Measurements from ENCODE around the gene APMAP. TPM values are rescaled to one million over a fixed set of nuclear protein-coding genes. Genes with fewer than 3 reads are reported as not detected.

APMAP gene
- polyA plus RNA-seq, 3 donors = 52.2 to 341 (median 81.1) TPM

DNA sequence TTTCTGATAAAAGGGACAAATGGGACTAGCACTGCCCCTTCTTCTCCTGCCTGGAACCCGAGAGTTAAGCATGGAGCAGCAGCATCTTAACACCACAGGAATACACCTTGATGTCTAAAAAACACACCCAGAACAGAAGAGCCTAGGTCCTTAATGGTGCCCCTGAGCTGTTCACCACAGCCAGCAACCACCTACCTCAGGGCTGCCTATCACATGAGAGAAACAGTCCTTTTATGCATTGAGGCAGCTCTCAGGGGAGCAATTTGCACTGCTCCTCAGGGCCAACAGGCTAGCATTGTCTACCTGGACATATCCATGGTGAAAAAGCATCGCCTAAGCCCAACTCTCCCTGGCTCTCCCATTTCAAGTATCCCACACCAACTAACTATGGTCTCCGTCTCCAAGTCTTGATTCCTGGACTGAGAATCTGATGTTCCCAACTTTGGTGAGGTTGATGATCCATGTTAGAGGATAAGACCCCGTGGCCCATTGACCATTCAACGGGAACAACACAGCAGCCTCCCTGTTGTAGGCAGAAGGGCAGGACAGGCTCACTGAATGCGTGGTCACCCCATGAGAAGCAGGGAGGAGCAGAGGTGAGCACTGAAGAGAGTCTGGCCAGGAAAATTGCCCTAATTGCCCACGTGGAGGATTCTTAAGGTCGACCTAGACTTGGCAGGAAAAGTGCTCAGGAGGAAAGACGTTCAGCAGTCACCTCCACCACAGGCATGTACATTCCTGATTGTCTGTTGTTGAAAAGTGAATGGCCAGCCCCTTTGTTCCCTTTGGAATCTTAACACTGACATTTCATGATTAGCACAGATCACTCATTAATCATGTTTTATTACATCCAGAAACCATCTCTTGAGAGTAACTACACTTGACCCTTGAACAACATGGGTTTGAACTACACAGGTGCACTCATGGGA is 4.2 kb upstream of the APMAP start:
- WGBS, 3 donors = 57 to 74% (median 74%) methylated on average over 9 of the region's 9 CpGs
- H3K27ac ChIP-seq (ENCODE audit: low read depth, low read length) = no peak overlapping the region

DNA sequence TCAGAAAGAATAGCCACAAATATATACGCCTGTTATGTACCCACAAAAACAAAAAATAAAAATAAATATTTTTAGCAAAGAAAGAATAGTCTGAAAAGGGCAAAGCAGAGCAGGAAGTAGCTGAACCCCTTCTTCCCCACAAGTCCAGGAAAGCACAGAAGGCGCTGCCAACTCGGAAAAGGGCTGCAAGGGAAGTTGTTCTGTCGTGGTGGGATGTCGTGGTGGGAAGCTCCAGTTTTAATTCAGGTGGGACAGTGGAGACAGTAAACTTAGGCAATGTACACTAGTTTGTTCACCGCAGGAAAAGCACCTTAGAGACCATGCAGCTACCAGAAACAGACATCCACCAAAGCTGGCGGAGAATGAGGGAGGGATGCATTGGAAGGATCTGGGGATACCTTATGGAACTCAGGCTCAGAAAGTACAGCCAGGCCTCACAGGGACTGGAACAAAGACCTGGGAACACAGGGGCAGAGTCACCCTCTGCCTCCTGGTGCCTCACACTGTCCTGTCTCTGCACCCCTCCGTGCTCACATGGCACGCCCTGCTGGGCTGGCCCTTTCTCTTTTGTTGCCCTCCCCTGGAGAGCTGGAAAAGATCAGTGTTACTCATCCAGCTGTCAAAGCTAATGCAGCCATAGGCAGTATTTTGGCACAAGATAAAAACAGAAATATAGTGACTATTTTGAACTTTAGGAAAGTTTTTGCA is 3.3 kb upstream of the APMAP start:
- 72 to 89% (median 76%) methylated on average over 9 of the region's 9 CpGs for WGBS, 3 donors
- no peak overlapping the region for H3K27ac ChIP-seq (ENCODE audit: low read depth, low read length)

DNA sequence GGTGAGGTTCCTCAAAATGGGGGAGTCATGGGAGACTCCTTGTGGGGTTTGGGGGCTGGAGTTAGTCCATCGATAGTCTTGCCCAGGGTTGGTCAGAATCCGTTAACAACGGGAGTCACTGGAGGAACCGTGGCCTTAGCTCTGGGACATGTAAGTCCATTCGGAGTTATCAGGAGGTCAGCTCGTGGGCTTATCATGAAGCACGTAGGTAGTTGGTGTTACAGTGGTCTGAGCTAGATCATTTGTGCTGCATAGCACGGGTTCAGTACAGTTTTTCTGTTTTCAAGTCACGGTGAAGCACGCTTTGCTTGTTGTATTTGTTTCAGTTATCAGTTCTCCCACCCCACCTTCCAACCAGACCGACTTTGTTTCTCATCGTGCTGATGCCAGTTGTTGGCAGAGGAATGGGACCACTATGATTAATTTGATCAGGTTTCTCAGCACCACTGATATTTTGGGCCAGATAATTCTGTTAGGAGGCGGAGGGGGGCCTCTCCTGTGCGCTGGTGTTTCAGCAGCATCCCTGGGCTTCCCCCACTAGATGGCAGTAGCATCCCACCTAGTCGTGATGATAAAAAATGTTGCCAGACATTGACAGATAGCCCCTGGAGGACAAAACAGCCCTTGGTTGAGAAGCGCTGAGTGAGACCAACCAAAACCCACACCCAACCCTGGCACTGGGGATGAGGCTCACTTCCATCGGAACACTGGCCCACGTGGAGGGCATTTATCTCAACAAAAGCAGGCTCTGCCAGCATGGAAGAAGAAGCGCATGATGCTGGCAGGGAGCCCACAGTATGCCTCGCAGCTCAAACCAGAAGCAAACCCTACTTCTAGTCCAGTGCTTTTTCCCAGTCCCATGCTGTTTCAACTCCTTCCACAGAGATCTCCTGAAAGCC is 2.2 kb upstream of the APMAP start:
- WGBS, 3 donors = 33 to 41% (median 39%) methylated on average over 20 of the region's 20 CpGs
- no peak overlapping the region for H3K27ac ChIP-seq (ENCODE audit: low read depth, low read length)

DNA sequence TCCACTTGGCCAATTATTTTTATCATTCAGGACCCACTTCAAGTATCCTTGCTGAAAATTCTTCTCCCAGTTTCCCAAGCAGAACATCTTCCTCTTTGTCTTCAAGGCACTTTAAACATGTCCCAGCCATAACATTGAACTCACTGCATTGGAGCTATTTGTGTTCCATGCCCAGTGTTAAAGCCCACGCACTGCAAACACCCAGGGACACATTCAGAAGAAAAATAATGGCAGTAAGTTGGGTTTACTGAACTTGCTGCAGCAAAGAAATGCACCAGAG is 1.6 kb upstream of the APMAP start:
- no peak overlapping the region for H3K27ac ChIP-seq (ENCODE audit: low read depth, low read length)
- 76 to 92% (median 89%) methylated on average over 1 of the region's 1 CpG for WGBS, 3 donors

DNA sequence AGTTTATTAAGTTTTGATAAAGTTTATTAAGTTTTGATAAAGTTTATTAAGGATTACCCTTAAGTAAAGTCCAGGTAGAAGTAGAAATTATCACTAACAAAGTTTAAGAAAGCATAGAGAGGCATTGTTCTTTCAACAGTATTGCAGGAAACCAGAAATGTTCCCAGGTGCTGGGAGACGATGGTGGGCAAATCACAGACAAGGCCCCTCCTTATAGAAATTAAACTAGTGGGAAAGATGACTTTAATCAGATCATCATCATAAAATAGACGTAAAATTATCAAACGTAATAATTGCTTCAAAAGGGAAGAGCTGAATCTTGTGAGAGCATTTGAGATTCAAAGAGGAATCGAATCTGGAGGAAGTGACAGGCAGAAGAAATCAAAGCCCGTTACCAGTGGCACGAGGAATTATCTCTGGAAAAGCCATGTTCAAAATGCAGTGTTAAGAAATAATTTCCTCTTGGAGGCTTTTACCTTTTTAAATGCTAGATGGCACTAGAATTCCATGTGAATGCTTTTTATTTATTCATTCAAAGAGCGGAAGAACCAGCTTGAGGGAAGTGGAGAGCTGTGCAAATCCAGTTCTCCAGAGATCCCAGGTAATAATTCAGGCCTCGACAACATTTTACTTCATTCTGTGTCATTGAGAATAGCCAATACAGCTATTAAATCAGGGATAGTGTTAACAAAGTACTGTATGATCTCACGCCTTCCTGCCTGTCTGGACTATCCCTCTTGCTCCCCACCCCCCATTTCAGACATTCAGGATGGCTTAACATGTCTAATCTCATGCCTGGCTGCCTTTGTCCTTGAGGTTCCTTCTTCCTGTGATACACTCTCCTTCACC is 1.0 kb upstream of the APMAP start:
- WGBS, 3 donors = 23 to 28% (median 27%) methylated on average over 9 of the region's 9 CpGs

DNA sequence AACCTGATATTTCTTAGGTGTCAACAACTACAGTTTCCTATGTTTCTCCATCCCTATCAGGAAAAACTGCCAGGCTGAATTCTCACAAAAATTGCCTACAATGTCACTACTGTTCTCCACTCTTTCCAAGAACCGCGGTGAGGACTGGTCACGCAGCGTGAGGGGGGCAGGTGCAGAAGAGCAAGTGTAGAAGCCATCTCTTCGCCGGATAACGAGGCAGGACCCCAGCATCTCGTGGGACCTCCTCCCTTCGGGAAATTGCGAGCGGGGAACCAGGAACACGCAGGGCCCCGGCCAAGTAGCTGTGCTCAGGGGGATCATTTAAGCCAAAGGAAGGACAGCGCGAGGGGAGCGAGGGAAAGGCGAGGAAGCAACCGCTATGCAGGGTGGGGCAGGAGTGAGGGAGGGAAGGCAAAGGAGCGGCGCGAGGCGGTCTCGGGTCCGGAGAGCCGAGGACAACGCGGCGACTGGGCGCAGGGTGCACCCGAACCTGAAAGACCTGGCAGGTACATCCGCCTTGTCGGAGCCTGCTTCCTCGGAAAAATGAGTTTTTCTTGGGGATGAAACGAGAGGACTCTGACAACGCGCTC is 559 bp downstream of the APMAP start:
- H3K27ac ChIP-seq (ENCODE audit: low read depth, low read length) = peak overlapping the region; percentile 25
- 1% methylated on average over 35 to 36 of the region's 36 CpGs for WGBS, 3 donors

More for the DNA sequence above, 1.0 kb upstream of the APMAP start:
- no peak overlapping the region for H3K27ac ChIP-seq (ENCODE audit: low read depth, low read length)

DNA sequence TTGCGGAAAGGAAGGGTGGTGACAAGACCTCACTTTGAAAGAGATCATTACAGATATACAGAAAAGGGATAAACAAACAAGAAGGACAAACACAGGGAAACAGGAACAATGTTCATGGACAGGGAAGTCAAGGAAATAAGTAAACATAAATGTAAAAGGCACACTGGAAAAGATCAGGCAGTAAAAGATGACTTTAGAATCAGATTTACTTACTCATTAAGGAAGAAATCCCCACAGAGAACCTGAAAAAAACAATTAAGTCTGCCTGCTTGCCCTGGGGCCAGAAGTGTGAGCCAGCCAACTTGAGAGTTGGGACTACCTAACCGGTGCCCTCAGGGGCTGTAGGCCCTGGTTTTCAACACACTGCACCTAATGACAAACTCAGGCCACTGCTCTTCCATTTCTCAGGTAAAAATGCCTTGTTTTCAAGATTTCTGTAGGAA is 1.7 kb downstream of the APMAP start:
- no peak overlapping the region for H3K27ac ChIP-seq (ENCODE audit: low read depth, low read length)

DNA sequence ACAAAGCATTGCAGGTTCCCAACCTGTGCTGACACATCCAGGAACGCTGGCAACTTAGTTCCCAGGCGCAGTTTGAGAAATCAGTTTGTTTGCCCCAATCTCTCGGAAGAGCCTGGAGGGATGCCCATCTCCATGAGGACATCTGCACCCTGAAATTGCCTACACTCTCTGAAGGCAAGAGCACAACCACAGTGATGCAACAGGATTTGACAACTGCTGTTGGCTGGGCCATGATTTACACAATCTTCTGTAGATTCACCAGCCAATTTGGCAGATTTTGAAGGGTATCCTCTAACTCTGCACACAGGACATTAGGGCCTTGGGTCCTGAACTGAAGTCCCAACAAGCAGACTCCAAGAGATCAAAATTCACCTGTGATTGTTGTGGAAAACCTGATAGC is 3.4 kb downstream of the APMAP start:
- 48 to 90% (median 60%) methylated on average over 3 of the region's 3 CpGs for WGBS, 3 donors
- no peak overlapping the region for H3K27ac ChIP-seq (ENCODE audit: low read depth, low read length)

More for the DNA sequence above, 1.7 kb downstream of the APMAP start:
- WGBS, 3 donors = 78 to 94% (median 90%) methylated on average over 2 of the region's 2 CpGs

DNA sequence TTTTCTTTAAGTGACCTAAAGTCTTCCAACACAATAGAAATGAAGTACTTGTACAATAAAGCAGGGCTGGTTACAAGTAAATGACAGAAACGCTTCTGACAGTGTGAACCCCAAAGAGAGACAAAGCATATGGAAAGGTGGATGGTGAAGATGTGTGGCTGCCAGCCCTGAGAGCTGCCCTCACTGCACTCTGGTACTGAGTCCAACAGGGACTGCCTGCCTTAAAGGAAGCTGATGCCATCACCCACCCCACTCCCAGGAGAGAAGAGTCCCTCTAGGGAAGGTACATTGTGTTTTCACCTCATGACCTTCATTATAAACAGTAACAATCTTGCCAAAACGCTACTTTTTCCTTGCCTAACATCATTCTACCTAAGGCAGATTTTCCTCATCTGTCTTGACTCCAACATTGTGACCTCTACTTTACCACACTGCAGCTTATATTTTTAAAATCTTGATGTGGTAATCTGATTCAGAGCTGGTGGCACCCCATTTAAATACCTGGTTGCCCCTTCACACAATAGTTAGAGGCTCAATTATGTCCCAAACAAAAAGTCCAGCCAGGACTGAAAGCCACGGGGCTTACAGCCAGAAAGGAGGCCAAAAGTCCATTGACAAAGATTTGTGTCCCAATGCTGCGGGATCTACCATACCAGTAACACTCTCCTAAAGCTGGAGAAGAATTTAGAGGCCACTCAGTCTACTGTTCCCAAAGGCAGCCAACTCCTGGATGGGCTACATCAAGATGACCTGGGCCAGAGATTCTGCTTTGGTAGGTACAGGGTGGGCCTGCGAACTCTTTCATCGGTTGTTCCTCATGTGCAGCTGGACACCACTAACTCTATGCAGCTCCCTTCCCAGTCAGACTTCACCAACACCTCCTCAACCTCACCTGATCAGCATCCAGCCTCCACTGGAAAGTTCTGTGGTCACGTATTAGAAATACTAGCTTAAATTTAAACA is 4.4 kb downstream of the APMAP start:
- WGBS, 3 donors = 82 to 88% (median 84%) methylated on average over 7 of the region's 7 CpGs
- no peak overlapping the region for H3K27ac ChIP-seq (ENCODE audit: low read depth, low read length)

DNA sequence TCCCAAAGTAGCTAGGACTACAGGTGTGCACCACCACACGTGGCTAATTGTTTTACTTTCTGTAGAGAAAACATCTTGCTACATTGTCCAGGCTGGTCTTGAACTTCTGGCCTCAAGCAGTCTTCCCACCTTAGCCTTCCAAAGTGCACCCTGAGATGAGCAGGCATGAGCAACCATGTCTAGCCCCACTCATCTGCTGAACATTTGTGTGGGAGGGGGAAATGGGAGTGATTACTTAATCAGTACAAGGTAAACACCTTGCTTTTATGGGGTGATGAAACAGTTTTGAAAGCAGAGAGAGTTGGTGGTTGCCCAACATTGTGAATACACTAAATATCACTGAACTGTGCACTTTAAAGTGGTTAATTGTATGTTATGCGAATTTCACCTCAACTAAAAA is 5.3 kb downstream of the APMAP start:
- no peak overlapping the region for H3K27ac ChIP-seq (ENCODE audit: low read depth, low read length)
- 62 to 80% (median 68%) methylated on average over 2 of the region's 2 CpGs for WGBS, 3 donors

DNA sequence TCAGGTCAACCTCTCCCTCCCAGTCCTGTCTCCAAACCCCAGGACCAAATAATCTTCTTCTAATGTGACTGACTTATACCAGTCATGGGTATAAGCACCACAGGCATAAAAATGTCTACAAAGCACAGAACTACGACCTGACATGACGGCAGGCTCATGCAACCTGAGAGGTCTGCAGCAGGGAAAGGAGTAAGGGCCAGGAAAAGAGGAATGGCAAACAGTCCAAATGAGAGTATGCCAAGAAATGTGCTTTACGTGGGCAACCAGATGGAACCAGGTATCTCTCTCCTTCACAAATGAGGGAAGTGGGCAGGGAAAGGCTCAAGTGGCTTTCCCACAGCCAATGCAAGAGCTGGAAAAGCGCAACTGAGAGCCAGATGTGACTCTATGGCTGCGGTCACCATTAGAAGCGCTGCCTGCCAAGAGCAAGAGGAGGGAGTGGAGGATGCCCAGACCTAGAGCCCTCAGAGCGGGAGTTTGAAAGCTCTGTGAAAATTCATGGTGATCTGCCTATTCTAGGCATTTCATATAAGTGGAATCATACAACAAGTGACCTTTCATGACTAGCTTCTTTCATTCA is 6.0 kb downstream of the APMAP start:
- no peak overlapping the region for H3K27ac ChIP-seq (ENCODE audit: low read depth, low read length)
- WGBS, 3 donors = 88 to 93% (median 89%) methylated on average over 7 of the region's 7 CpGs

DNA sequence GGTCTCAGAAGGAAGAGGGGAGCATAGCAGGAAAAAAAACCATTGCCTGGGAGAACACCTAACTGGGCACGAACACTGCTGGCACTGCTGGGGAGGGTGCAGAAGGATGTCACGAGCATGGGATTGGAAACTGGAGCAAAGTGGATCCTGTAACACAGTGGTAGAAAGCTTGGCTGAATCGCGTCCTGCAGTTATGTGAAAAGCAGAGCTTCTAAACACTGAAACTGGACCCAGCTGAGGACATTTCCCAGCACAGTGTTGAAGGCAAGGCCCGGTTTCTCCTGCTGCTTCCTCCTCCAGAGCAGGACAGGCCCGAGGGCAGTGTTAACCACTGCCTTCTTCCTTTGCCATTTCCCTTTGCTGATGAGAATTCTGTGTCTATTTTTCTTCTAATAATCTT is 6.7 kb downstream of the APMAP start:
- 40 to 62% (median 59%) methylated on average over 6 of the region's 6 CpGs for WGBS, 3 donors
- no peak overlapping the region for H3K27ac ChIP-seq (ENCODE audit: low read depth, low read length)

DNA sequence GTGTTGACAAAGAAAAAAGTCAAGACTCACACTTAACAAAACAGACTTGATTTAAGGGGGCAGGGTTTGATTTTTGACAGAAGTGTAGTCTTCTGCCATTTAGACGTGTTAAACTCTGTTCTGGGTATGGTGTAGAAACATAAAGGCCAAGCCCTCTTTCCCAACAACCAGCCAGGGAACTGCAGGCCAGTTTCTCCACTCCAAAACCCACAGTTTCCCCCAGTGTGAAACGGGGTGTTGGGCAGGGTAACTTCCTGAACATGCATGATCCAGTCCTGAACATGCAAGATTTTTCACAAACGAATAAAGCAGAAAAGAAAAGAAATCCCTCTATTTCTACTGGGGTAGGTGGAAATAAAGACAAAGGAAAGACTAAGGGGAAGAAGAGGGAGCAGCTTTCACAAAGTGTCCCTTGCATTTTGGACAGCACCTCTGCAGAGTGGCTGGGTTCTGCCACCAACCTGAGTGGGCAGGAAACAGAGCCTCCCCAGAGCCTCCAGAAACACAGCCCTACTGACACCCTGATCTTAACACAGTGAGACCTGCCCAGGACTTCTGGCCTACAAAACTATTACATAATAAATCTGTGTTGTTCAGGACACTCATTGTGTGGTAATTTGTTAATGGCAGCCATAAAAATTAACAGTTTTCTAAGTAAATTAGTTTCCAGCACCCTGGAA is 7.5 kb downstream of the APMAP start:
- 40 to 75% (median 43%) methylated on average over 3 of the region's 3 CpGs for WGBS, 3 donors
- H3K27ac ChIP-seq (ENCODE audit: low read depth, low read length) = no peak overlapping the region

DNA sequence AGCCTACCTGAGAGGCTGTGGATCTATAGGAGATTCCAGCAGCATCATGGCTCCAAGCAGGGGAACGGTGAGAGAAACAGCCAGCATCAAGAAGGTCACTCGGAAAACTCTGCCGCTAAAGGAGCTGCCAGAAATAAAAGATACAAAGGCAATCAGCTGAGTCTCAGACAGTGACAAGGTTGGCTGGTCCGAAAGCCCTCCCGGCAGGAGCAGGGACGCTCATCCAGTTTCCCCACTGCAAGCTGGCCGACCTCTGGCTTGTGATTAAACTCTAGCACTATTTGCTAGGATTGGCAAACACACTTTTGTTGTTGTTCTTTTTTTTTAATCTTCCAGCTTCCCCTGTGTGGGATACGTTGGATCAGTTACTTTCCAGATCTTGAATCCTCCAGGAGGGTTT is 8.7 kb downstream of the APMAP start:
- 73 to 85% (median 79%) methylated on average over 8 of the region's 8 CpGs for WGBS, 3 donors

DNA sequence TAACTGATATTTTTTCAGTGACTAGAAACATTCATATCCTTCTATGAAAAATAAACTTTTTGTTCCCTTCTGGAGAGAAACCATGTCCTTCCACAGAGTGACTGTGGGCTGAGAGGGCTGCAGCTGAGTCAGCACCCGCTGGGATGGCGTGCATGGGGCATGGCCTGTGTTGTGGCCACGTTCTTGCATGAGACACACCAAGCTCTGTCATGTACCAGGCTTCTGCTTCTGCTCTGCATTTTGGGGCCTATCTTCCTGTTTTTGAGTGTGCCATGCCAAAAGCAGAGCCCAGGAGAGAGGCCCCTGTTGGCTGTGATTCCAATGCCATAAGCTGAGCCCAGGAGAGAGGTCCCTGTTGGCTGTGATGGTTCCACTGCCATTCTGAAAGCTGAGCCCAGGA is 10.8 kb downstream of the APMAP start:
- 48 to 85% (median 61%) methylated on average over 3 of the region's 3 CpGs for WGBS, 3 donors
- H3K27ac ChIP-seq (ENCODE audit: low read depth, low read length) = no peak overlapping the region

More for the DNA sequence above, 8.7 kb downstream of the APMAP start:
- no peak overlapping the region for H3K27ac ChIP-seq (ENCODE audit: low read depth, low read length)

DNA sequence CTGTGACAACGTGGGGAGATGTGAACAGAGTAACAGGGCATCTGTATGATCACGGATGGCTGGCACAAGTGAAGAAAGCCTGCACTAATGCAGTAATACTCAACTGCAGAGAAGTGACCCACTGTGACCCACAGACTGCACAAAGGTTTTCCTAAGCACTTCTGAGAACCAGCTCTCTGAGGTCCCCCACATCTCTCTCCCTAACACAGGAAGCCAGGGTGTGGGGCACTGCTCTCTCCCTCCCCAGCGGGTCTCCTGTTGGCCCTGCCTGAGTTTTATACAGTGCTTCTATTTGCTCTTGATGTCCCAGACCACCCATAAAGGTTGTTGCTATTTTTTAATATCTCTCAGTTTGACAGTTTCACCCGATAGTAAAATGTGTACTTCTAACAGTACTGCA is 11.3 kb downstream of the APMAP start:
- 64 to 86% (median 66%) methylated on average over 4 of the region's 4 CpGs for WGBS, 3 donors
- H3K27ac ChIP-seq (ENCODE audit: low read depth, low read length) = no peak overlapping the region

All from adipose tissue (tissue), 3 donors.